A673 (cell line): ENCODE measurements around the gene RFTN1. TPM values are rescaled to one million over a fixed set of nuclear protein-coding genes. Genes with fewer than 3 reads are reported as not detected.

Source experiments
- BruUV-seq: library from RNA; stranded (reverse); fragments of 400-500 nt; replicated peaks from 2 replicates; lab custom pipeline; 2021; lab: Mats Ljungman, UMichigan
- CTCF ChIA-PET: fragments of 300-600 bp; sonication (Branson Sonifier 250); formaldehyde crosslinking; loops from one replicate; lab custom pipeline; 2022; ENCODE audit warnings: antibody characterized with exemption; lab: Charles Lee
- POLR2A ChIA-PET: fragments of 300-600 bp; sonication (Branson Sonifier 250); formaldehyde crosslinking; loops from one replicate; lab custom pipeline; 2022; ENCODE audit warnings: antibody characterized with exemption; ENCODE audit not compliant: low non-redundant PET; lab: Charles Lee
- DNase-seq: peaks from one replicate; pipeline ENCODE4 v3.0.0-alpha.2; 2015; ENCODE audit warnings: low spot score
- H3K27ac ChIP-seq: fragments of 200-600 bp; sonication (generic); 2 replicates; pipeline ENCODE4 v1.5.1; 2016; ENCODE audit warnings: mixed run types, low read depth, mild to moderate bottlenecking, mixed read lengths, antibody characterized with exemption, low read length; ENCODE audit not compliant: poor library complexity, severe bottlenecking
- H3K27me3 ChIP-seq: fragments of 200-600 bp; sonication (generic); replicated peaks from 2 replicates; pipeline ENCODE4 v1.6.1; 2017; ENCODE audit warnings: mixed run types, low read depth, mild to moderate bottlenecking, mixed read lengths, antibody characterized with exemption, low read length; ENCODE audit not compliant: insufficient read depth, poor library complexity
- H3K36me3 ChIP-seq: fragments of 200-600 bp; sonication (generic); 2 replicates; pipeline ENCODE4 v1.6.1; 2016; ENCODE audit warnings: mixed run types, mild to moderate bottlenecking, mixed read lengths, antibody characterized with exemption, low read length; ENCODE audit not compliant: insufficient read depth, poor library complexity, severe bottlenecking
- H3K4me1 ChIP-seq: fragments of 200-600 bp; sonication (generic); 2 replicates; pipeline ENCODE4 v1.6.1; 2017; ENCODE audit warnings: mixed run types, mild to moderate bottlenecking, mixed read lengths, antibody characterized with exemption, low read length; ENCODE audit not compliant: insufficient read depth, poor library complexity, severe bottlenecking
- H3K4me3 ChIP-seq: fragments of 200-600 bp; sonication (generic); 2 replicates; pipeline ENCODE4 v1.5.1; 2016; ENCODE audit warnings: low read depth, mixed run types, mild to moderate bottlenecking, mixed read lengths, low read length; ENCODE audit not compliant: poor library complexity, severe bottlenecking
- H3K9me3 ChIP-seq: fragments of 200-600 bp; sonication (generic); 2 replicates; pipeline ENCODE4 v1.6.1; 2016; ENCODE audit warnings: mixed run types, low read depth, mild to moderate bottlenecking, mixed read lengths, antibody characterized with exemption, low read length; ENCODE audit not compliant: poor library complexity, severe bottlenecking
- CTCF ChIP-seq: fragments of 300-800, 200-600 bp; sonication (generic); conservative IDR thresholded peaks from 2 replicates; pipeline ENCODE4 v1.5.1; 2017; ENCODE audit warnings: low read depth, mild to moderate bottlenecking, antibody characterized with exemption, low read length, moderate library complexity, mixed read lengths
- EZH2 ChIP-seq: fragments of 200-600 bp; sonication (generic); IDR thresholded peaks from 2 replicates; pipeline ENCODE4 v1.6.1; 2017; ENCODE audit warnings: borderline replicate concordance, low read depth, mild to moderate bottlenecking, mixed read lengths, antibody characterized with exemption, low read length; ENCODE audit not compliant: poor library complexity, severe bottlenecking
- intact Hi-C: fragments of 100-400 bp; cut with micrococcal nuclease; formaldehyde crosslinking; loops from one replicate; pipeline ENCODE4 v1.10.0; 2022; ENCODE audit not compliant: unreplicated experiment
- total RNA-seq: library from RNA; stranded (reverse); gene quantifications from 2 replicates; pipeline ENCODE4 v1.2.3, GENCODE V29; 2021

The RFTN1 gene
- total RNA-seq, 1 experiment from 2014 or later = 0.60 TPM

DNA sequence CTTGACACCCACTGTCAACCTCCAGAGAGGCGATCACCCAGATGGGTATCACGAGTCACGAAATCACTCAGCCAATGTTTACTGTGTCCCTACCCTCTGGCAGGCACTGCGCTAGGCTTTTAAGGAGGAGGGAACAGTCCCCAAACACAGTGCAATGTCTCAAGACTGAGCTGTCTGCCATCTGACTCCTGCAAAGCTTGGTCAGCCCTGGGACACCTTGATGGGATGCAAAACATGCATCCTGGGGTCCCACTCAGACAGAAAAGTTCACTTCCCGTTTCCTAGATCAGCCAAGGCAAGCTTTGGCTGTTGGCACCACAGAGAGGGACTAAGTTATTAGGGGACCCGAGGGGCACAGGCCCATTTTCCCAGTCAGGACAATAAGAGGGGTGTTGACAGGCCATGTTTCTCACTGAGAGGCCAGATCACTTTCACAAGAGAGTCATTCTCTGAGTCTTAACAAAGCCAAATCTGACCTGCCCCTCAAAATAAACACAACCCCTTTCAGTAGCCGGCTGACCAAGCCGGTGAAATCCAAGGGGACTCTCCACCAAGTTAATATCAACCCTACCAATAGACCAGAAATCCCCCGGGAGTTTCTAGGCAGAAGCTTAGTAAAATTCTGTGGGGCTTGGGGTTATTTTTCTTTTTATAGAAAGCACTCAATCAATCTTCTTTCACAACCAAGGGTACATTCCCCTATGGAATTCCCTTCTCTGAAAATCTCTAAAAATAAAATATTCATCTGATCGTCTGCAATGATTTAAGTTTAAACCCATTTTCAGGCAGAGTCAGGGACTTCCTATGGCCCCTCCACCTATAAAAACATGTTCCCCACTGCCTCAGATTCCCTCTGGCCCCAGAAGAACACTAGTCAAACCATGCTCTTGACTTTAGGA lies 3.5 kb downstream of the RFTN1 start:
- Histone ChIP-seq H3K36me3 (no peaks in the 10 kb centered on the region), H3K9me3 (no peaks in the 10 kb centered on the region), H3K27ac (no peak overlapping the region), H3K4me3 (no peak overlapping the region), H3K4me1 (no peaks in the 10 kb centered on the region), H3K27me3 (peaks cover 32% of the 10 kb centered on the region)
- intact Hi-C loops = no loop called here
- ChIA-PET CTCF (no interaction called here), POLR2A (no interaction called here)
- no peak for TF ChIP-seq EZH2
- TF ChIP-seq CTCF = no peak
- BruUV-seq = no TSS peak
- DNase-seq = no peak

- Histone ChIP-seq H3K27ac (no peak overlapping the region), H3K9me3 (no peaks in the 10 kb centered on the region), H3K4me3 (no peak overlapping the region), H3K27me3 (peaks cover 27% of the 10 kb centered on the region), H3K4me1 (no peaks in the 10 kb centered on the region), H3K36me3 (no peaks in the 10 kb centered on the region)
- intact Hi-C loops = no loop called here
- POLR2A ChIA-PET = no interaction called here
- BruUV-seq = no TSS peak
- CTCF ChIA-PET = no interaction called here
- no peak for TF ChIP-seq CTCF
- TF ChIP-seq EZH2 = no peak
- no peak for DNase-seq
Measured at GRCh38 chr3:16508591-16508995, 4.9 kb downstream of the RFTN1 start.

- Histone ChIP-seq H3K27me3 (peaks cover 25% of the 10 kb centered on the region), H3K4me1 (no peaks in the 10 kb centered on the region), H3K36me3 (no peaks in the 10 kb centered on the region), H3K9me3 (no peaks in the 10 kb centered on the region), H3K27ac (no peak overlapping the region), H3K4me3 (no peak overlapping the region)
- CTCF ChIA-PET = no interaction called here
- POLR2A ChIA-PET = no interaction called here
- BruUV-seq = no TSS peak
- DNase-seq = no peak
- TF ChIP-seq EZH2 (no peak), CTCF (no peak)
- intact Hi-C loops = no loop called here
Measured at GRCh38 chr3:16508243-16508578, 5.3 kb downstream of the RFTN1 start.
